Skin epidermis (tissue), 12 donors: ENCODE measurements around the gene KIAA1217.
A peak's percentile ranks its signal among the peaks of the same experiment; 100 is the strongest.
"Not testable (repeated sequence)": the region's sequence is repeated elsewhere in the genome, so short reads cannot be mapped to it uniquely, and the experiment has no call there.

Source experiments
- H3K27ac ChIP-seq, 21 experiments: fragments of 200-600 bp; sonication (generic) in 11 of 21; one replicate each; pipeline ENCODE4 v1.5.0; 2020; ENCODE audit warnings: mild to moderate bottlenecking in 3 of 21, inconsistent platforms in 2 of 21, moderate library complexity in 2 of 21
- H3K4me3 ChIP-seq, 7 experiments: fragments of 200-600 bp; sonication (generic) in 2 of 7; one replicate each; pipeline ENCODE4 v1.5.0; 2020; ENCODE audit warnings: inconsistent platforms in 2 of 7, mild to moderate bottlenecking in 2 of 7, moderate library complexity in 1 of 7

The KIAA1217 gene

DNA sequence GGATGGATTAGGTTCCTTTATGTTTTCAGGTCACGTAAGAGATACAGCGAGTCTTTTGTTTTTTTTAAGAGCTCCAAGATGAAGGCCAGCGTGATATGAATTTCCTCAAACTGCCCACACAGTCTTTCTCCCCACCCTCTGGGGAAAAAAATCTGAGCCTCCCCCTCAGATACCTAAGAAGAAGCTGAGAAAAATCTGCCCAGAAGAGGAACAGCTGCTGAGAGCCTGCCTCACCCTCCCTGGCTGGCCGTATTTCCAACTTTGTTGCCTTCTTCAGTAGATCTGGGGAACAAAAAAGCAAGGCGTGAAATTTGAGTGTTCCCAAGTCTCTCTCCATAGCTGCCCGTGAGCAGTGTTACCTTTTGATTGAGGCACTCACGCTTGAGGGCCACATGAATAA, 208.1 kb downstream of the KIAA1217 start:
- H3K4me3 ChIP-seq: no peak overlapping the region
- H3K27ac ChIP-seq: peak overlapping the region in 8 of 21 experiments; percentile 37 to 77 (median 62)

DNA sequence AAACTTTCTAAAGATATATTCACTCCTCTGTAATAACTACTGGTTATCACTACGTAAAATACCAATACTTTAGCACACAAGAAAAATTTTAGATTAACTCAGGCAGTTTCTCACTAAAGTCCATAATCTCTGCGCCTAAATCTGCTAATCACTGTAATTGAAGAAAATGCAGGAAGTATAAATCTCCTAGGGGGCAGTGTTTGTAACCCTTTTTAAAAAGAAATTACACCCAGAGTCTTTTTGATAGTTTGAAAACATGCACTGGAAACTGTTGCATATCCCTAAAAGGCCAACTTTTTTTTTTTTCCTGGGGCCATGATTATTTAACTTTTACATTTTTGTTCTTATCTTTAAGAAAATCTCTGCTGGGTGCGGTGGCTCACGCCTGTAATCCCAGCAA, 209.6 kb downstream of the KIAA1217 start:
- Histone ChIP-seq H3K4me3 (no peak overlapping the region), H3K27ac (no peak overlapping the region)

DNA sequence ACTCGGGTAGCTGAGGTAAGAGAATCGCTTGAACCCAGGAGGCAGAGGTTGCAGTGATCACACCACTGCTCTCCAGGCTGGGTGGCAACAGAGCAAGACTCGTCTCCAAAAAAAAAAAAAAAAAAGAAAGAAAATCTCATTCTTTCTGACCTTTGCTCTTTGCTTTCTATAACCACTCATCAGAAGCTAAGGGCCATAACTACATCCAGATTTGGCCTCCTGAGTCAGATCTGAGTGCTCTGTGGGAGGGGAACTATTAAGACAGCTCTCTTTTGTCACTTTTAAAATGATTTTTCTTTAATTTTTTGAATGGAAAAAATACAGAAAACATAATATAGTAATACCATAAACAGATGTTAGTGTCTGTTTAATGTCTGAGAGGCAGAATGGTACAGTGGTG, 210.1 kb downstream of the KIAA1217 start:
- H3K4me3 ChIP-seq: no peak overlapping the region
- H3K27ac ChIP-seq: no peak overlapping the region

DNA sequence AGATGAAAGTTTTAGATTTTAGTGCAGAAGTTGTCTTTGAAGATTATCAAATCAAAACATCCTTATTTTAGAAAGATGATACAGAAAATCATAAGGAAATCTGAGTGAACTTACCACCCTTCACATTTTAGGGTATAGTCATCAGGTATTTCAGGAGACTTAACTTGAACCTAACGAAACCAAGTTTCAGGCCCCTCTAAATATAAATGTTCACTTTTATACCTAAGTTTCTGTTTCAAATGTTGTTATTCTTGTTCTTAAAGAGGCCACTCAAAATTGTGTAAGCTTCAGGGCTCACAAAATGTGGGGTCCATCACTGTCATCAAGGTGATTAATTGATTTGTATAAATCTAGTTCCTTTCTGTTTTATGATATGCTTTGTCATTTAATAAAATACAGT, 216.2 kb downstream of the KIAA1217 start:
- Histone ChIP-seq H3K4me3 (no peak overlapping the region), H3K27ac (no peak overlapping the region)

DNA sequence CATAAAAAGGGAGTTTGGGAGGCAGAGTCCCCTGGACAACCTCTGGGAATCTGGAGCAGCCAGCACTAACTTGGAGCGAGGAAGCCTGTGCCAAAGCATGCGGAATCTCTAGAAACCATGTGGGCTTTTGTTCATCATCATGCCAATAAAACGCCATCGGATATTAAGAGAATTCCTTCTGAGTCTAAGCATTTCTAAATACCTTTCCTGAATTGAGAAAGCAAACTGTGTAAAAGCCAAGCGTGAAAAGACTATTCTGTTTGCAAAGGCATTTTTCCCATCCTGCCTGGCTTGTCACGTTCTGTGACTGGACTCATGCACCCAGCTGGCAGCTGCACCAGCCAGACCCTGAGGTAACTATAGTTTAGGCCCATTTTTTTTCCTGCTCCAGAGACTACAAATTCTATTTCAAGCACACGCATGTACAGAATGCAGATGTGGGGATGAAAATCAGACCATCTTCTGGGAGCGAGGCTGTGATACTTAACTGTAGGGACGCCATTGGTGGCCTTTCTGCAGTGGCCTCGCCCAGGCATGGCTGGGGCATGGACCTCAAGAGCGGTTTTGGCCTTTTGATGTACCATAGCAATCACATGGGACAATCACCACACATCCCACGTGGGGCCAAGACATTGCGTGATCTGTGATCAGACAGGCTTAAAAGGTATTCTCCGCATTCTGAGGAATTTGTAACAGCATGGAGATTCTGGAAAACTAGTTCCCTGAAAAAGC, 218.9 kb downstream of the KIAA1217 start:
- H3K27ac ChIP-seq: no peak overlapping the region
- no peak overlapping the region for H3K4me3 ChIP-seq

DNA sequence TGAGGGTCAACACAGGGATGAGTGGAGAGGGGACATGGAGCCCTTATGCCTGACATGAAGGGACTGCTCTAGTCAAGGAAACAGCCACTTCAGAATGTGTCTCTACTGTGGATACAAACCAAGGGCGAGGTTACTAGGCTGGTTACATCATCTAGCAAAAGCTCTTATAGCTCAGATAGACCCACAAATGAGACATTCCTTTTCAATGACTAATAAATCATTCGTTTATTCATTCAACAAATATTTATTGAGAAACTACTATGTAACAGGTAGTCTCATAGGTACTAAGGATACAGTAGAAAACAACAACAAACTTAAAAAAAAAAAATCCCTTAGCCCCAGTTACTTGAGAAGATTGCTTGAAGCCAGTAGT, 219.5 kb downstream of the KIAA1217 start:
- no peak overlapping the region for H3K4me3 ChIP-seq
- no peak overlapping the region for H3K27ac ChIP-seq

DNA sequence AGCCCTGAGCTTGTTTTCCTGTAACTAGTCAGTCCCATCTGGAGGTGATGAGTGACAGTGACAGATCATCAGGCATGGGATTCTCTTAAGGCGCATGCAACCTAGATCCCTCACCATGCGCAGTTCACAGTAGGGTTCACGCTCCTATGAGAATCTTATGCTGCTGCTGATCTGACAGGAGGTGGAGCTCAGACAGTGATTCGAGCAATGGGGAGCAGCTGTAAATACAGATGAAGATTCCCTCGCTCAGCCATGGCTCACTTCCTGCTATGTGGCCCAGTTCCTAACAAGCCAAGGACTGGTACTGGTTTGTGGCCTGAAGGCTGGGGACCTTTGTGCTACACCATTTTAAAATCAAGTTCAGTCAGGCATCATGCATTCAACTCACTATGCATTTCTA, 221.7 kb downstream of the KIAA1217 start:
- H3K4me3 ChIP-seq: no peak overlapping the region
- H3K27ac ChIP-seq: no peak overlapping the region

DNA sequence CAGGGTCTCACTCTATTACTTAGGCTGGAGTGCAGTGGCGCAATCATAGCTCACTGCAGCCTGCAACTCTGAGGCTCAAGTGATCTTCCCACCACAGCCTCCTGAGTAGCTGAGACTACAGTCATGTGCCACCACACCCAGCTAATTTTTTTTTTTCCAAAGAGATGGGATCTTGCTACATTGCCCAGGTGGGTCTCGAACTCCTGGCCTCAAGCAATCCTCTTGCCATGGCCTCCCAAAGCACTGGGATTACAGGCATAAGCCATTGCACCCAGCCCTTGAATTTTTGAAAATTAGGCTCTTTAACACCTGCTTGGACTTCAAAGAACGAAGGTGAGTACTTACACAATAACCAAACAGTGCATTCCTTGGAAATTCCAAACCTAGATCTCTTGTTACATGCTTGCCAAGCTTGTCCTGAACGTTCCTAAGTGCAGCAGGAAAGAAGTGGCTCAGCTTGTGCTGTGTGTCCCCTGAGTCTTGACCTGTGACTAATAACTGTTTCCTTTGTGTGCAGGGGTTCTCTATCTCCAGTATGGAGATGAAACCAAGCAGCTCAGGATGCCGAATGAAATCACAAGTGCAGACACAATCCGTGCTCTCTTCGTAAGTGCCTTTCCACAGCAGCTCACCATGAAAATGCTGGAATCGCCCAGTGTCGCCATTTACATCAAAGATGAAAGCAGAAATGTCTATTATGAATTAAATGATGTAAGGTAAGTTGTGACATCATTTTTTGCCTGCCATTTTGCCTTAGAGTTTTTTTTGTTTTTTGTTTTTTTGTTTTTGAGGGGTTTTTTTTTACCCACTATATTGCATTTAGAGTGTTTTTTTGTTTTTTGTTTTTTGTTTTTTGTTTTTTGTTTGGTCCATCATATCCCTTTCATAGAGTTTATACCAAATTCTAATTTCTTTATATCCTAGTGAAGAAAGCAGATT, 223.8 kb downstream of the KIAA1217 start:
- Histone ChIP-seq H3K4me3 (no peak overlapping the region), H3K27ac (no peak overlapping the region)

DNA sequence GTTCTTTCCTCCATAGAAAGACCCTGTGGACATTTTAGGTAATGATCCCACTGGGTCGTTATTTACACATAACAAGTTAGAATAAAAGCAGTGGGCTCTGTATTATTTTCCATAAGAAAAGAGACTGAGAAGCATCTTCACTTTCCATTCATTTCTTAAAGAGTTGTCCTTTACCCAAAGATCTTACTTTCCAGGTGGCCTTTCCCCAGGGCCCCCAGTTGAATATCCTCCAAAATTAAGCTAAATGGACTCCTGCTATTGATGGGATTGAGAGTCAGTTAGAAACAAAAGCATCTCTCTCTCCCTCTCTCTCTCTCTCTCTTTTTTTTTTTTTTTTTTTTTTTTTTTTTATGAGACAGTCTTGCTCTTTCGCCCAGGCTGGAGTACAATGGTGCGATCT, 224.8 kb downstream of the KIAA1217 start:
- H3K4me3 ChIP-seq: no peak overlapping the region
- no peak overlapping the region for H3K27ac ChIP-seq

DNA sequence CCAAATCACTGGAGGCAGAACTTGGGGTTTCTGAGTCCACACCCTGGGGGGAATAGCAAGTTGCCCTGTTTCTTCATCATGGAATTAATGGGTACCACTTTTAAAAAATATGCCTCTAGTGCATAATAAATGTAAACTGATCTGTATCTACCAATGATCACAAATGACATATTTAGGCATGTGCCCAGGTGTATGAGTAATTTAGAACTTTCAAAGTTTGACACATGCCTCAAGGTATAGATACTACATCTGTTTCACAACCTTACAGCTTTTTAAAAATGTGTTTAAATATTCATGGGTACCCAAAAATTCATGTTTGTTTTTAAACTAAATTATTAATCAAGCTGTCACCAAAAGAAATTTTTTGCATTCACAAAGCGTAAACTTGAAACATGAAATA, 226.0 kb downstream of the KIAA1217 start:
- Histone ChIP-seq H3K4me3 (no peak overlapping the region), H3K27ac (no peak overlapping the region)

DNA sequence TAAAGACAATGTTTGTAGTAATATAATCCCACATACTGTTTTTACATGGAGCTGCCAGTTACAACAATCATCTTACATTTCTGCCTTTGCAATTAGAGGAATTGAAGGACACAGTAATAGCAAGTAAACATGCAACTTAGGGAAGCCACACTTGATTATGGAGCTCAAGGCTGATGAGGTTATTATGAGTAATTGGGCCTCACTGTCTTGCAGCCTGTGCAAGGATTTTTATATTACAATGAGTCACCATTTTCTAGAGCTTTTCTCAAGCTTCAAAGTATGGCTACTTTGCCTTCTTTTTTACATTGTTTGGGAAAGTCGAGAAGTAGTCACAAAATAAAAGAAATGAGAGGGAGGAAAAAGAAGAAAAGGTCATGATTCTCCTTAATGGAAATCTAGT, 226.4 kb downstream of the KIAA1217 start:
- Histone ChIP-seq H3K27ac (no peak overlapping the region), H3K4me3 (no peak overlapping the region)

DNA sequence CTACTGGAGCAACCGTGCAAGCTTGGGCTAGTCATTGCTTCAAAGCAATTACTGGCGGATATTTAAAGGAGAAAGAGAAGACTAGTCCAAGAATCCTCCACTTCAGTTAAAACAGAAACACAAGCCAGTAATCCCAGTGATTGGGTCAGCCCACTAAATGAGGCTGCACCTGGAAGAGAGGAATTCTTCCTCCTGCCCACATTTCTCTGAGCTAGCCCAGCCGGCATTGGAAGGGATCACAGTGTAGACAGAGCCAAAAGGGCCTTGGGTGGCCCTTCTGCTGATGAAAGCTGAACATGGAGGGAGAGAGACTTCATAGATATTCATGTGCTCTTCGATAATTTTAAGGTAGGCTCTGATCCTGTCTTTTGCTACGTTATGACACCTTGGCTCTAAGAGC, 228.4 kb downstream of the KIAA1217 start:
- Histone ChIP-seq H3K4me3 (no peak overlapping the region), H3K27ac (no peak overlapping the region)

DNA sequence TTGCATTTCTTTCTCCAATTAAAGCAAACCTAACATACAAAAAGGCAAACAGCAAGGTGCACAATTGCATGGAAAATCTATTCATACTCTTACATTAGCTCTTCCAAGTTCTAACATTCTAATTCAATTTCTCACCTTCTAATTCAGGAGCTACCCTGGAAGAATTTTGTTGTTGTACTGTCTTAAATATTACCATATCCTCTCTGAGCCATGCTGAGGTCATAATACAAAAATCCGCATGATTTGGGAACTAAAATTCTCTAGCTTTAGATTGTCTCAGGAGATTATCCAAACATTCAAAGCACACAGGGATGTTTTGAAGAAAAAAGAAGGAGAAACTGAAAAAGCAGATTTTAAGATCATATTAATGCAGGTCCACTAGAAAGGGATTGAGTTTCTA, 229.9 kb downstream of the KIAA1217 start:
- H3K4me3 ChIP-seq: no peak overlapping the region
- H3K27ac ChIP-seq: peak overlapping the region in 2 of 21 experiments; percentile 21 to 31

DNA sequence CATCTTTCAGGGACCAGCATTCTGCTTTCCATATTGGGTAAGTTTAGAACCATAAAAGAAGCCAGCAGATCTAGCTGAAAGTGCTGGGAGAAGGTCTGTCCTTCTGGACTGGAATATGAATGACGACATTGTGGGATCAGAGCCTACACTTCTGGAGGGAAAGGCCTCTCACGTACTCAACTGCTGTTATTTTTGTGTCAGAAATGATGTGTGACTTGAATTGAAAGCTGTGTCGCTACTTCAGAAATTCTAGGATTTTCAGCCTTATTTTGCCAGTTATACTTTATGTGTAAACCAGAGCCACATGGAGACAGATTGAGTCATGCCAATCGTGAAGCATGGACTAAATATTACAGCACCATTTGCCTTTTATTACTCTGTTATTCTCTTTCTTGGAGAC, 231.0 kb downstream of the KIAA1217 start:
- Histone ChIP-seq H3K4me3 (no peak overlapping the region), H3K27ac (peak overlapping the region in 6 of 21 experiments; percentile 7 to 67 (median 35))

DNA sequence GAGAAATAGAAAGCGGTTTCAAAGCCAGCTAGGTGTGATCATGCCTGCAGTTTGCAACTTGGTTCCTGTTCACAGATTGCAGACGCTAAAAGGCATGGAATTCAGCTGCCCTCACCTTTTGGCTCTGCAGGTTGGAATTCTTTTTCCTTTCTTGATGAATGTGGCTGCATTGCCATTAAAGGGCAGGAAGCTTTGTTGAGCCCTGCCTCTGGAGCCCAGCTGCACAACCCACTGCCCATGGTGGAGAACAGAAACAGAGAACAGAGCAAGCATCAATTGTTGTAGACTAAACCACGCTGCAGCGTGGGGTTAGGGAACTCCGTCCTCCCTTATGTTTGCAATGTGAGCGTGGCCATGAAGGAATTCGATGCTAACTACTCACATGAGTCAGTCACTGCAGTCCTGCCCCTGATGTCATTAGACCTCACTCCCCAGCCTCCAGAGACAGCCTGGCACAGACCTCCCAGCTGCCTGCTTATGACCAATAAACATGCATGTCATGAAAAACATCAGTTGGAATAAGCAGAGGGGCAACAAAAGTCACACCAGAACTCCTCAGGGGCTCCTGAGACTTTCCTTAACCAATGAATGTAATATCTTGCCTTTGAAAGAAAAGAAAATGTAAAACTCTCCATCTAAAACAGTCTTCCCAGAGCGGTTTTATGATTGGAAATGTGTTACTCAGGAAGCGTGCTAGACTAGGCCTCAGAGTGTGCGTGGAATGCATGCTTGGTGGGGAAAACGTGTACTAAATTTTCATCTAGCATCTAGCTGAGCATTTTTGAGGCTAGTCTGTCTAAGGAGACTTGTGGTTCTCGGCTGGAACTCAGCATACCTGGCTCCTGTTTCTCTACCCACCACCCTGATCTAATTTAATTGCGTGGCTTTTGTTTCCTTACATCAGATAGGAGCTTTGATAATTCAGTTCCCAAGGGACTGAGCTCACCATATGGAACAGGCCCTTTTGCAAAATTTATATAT, 232.2 kb downstream of the KIAA1217 start:
- Histone ChIP-seq H3K4me3 (no peak overlapping the region), H3K27ac (peak overlapping the region in 2 of 21 experiments; percentile 22 to 36)

DNA sequence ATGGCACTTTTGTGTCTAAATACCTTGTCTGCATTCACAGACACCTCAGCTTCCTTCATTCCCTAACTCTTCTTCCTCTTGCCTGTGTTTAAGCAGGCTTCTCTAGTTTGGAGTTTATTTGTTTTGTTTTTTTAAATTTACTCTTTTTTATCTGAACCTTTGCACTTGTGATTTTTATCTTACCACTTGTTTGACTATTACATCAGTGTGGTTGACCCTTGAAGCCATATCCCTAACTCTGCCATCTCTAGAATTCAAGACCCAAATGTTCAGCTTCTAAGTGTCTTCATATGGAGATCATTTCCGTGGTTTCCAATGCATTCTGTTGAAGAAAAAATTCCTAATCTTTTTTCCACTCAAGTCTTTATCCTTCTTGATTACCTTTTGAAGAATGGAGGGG, 233.3 kb downstream of the KIAA1217 start:
- Histone ChIP-seq H3K4me3 (no peak overlapping the region), H3K27ac (no peak overlapping the region)

DNA sequence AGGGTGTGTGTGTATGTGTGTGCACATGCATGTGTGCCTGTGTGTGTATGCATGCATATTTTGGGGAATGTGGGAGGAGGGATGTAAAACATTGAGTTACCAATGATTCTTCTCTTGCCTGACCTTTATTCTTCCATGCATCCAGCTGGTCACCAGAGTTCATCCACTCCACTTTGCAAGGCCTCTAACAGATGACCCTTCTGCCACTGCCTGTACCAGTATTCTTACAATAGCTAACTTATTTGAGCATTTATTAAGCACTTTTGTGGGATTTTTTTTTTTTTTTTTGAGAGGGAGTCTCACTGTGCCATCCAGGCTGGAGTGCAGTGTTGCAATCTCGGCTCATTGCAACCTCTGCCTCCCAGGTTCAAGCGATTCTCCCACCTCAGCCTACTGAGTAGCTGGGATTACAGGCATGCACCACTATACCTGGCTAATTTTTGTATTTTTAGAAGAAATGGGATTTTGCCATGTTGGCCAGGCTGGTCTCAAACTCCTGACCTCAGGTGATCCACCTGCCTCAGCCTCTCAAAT, 233.8 kb downstream of the KIAA1217 start:
- H3K4me3 ChIP-seq: not testable (repeated sequence)
- H3K27ac ChIP-seq: peak overlapping the region in 1 of 21 experiments; percentile 33

DNA sequence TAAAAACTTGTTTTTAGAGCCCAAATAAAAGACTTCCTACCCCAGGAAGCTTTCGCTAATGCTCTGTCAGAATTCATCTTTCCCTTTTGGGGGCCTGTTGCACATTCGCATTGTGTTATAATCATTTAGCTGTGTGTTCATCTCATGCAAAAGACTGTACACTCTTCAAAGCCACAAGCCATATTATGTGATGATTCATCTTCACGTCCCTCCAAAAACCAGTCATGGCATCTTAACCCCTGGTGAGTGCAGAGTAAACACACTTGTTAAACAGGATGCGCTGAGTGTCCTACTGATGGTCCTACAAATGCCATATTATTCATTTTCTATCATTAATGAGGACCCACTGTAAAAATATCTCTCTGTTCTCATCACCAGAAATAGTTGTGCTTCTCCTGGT, 235.4 kb downstream of the KIAA1217 start:
- H3K4me3 ChIP-seq: no peak overlapping the region
- H3K27ac ChIP-seq: peak overlapping the region in 3 of 21 experiments; percentile 19 to 61 (median 30)

DNA sequence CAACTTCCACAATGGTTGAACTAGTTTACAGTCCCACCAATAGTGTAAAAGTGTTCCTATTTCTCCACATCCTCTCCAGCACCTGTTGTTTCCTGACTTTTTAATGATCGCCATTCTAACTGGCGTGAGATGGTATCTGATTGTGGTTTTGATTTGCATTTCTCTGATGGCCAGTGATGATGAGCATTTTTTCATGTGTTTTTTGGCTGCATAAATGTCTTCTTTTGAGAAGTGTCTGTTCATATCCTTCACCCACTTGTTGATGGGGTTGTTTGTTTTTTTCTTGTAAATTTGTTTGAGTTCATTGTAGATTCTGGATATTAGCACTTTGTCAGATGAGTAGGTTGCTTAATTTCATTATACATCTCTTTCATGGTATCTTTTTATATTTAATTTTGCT, 237.0 kb downstream of the KIAA1217 start:
- peak overlapping the region in 1 of 21 experiments; percentile 73 for H3K27ac ChIP-seq
- not testable (repeated sequence) for H3K4me3 ChIP-seq

DNA sequence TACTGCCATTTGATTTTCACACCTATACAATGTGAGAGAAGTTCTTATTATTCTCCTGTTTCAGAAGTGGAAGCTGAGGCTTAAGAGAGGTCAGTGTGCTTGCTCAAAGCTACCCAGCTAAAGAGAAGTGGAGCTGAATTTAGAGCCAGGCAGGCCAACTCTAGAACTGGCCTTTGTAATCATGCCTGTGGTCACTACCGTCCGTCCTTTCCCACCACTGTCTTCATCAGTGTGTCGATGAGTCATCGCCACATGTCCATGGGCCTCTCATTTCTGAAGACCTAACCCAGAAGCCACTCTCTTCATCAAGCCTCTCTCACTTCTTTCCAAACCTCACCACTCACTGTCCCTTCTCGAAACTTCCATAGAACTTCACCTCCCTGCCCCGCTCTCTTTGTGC, 237.8 kb downstream of the KIAA1217 start:
- H3K27ac ChIP-seq: peak overlapping the region in 2 of 21 experiments; percentile 48 to 73

More for the DNA sequence above, 237.8 kb downstream of the KIAA1217 start:
- no peak overlapping the region for H3K4me3 ChIP-seq
